ENCODE measurements around the gene RAB31. TPM values are rescaled to one million over a fixed set of nuclear protein-coding genes. Genes with fewer than 3 reads are reported as not detected.

Gene RAB31
- total RNA-seq, 4 donors from 2014 or later: 24.5 to 91.6 (median 70.2) TPM

DNA sequence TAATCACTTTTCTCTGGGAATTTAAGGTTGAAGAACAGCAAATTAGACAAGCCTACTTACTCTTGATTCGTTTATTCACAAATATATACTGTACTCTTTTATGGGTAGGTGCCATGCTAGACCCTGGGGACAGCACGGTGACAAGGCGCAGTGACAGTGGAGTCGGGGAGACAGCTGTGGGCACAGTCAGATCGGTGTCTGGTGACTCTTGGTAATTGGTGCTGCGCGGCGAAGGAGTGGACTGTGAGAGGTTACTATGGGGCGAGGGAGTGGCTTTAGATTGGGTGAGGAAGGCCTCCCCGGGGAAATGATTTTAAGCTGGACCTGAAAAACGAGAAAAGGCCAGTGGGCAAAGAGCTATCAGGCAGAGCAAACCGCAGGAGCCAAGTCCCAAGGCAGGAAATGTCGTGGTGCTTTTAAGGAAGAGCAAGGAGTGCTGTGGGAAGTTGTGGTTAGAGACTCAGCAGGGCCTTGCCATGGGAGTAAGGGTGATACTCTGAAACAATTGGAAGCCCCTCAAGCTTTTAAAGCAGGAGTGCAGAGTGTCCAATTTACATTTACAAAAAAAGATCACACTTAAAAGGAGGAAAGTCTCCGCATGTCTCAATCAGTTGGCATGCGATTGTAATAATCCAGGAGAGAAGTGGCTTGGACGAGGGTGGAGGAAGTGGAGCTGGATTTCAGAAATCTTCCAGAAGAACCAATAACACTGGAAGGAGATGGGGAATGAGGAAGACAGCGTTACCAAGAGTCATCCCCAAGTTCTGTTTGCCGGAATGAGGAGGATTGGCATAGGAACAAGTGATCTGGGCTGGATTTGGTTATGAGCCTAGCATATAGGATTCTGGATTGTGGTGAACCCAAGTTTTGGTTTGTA lies 141.5 kb downstream of the RAB31 start:
- TF ChIP-seq, protein P1, sequence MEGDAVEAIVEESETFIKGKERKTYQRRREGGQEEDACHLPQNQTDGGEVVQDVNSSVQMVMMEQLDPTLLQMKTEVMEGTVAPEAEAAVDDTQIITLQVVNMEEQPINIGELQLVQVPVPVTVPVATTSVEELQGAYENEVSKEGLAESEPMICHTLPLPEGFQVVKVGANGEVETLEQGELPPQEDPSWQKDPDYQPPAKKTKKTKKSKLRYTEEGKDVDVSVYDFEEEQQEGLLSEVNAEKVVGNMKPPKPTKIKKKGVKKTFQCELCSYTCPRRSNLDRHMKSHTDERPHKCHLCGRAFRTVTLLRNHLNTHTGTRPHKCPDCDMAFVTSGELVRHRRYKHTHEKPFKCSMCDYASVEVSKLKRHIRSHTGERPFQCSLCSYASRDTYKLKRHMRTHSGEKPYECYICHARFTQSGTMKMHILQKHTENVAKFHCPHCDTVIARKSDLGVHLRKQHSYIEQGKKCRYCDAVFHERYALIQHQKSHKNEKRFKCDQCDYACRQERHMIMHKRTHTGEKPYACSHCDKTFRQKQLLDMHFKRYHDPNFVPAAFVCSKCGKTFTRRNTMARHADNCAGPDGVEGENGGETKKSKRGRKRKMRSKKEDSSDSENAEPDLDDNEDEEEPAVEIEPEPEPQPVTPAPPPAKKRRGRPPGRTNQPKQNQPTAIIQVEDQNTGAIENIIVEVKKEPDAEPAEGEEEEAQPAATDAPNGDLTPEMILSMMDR (IDR thresholded peaks at IDR 0.05; ENCODE audit: low read depth): no peak

DNA sequence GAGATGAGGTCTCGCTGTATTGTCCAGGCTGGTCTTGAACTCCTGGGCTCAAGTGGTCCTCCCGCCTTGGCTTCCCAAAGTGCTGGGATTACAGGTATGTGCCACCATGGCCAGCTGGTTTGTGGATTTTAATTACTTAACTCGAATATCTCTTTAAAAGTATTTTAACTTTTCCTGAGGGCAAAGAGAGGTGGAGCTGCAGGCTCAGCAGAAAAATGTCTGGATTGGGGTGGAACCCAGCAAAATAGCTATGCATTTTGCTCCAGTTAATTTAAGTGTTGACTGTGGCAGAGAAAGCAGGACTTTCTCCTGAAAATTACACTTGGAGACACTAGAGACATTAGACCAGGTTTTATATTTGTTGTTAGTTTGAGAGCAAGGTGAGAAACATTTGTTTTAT lies 142.2 kb downstream of the RAB31 start:
- TF ChIP-seq, protein P1 (IDR thresholded peaks at IDR 0.05; ENCODE audit: low read depth): no peak

DNA sequence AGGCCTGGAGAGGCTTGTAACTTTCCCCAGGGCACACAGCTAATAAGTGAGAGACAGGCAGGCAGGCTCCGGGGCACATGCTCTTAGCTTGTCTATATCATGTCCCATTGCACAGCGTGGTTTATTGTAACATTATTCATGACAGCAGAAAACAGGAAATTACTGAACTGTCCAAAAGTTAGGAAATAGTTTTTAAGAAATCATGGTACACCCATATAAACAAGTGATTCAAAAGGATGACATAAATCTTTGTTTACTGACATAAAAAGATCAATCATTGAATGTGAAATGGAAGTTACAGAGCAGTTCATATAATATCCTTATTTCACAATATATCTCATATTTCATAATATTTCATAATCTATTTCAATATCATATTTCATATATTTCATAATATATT lies 143.4 kb downstream of the RAB31 start:
- TF ChIP-seq, protein P1 (IDR thresholded peaks at IDR 0.05; ENCODE audit: low read depth): no peak

DNA sequence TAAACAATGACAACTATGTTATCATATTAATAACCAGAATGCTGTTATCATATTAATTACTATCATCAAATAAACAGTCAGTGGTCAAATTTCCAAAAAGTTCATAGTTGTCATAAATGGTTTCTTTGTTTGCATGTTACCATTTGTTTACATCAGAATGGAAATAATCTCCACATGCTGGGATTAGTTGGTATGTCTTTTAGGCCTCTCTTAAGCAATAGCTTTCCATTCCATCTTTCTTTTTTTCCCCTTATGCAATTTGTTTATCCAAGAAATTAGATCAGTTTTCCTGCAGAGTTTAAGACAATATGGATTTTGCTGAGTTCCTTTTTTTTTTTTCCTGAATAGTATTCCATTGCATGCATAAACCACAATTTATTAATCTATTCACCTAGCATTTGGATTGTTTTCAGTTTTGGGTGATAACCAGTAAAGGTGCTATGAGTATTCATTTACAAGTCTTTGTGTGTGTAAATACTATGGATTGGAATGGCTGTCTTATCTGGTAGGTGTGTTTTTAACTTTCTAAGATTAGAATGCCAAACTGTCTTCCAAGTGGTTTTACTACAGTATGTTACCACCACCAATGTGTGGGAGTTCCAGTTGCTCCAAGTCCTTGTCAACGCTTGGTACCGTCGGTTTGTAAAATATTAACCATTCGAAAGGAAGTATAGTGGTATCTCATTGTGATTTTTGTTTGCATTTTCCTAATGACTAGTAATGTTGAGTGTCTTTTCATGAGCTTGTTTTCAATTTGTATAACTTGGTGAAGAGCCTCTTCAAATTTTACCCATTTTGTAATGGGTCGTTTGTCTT lies 144.4 kb downstream of the RAB31 start:
- TF ChIP-seq, protein P1 (IDR thresholded peaks at IDR 0.05; ENCODE audit: low read depth): no peak

DNA sequence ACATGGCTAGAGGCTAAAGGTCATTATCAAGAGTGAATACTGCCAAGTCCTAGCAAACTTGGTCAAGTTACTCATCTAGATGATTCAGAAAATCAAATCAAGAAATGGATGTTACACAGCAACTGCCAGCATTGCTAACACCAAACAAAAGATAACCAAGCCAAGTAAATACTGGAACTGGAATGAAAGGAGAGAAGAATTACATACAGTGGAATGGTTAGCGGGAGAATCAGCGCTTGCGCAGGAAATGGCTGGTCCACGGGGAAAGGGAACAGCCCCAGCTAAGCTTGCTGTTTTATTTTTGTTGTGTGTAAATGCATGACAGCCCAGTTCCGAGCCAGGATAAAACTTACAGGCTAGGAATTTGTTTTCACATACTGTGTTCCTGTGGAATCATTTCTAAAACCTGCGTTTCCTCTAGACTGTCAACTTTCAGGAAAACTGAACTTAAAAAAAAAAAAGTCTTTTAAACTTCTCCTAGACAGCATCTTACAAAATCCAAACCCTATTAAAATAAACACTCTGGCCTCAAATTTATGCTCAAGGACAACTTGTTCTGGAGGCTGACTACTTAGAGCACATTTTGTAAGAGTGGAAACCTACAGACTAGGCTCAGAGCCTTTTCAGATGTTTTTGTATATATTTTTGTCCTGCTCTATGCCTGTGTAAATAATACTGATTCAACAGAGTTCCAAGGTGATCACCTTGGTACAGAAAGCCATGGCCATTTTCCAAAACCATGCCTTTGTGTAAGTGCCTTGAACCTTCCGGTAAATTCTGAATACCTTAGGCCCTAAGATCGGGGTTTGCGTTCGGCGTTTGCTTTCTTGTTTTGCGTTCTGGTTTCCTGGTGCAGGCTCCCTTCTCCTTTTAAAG lies 146.9 kb downstream of the RAB31 start:
- TF ChIP-seq, protein P1 (IDR thresholded peaks at IDR 0.05; ENCODE audit: low read depth): no peak

DNA sequence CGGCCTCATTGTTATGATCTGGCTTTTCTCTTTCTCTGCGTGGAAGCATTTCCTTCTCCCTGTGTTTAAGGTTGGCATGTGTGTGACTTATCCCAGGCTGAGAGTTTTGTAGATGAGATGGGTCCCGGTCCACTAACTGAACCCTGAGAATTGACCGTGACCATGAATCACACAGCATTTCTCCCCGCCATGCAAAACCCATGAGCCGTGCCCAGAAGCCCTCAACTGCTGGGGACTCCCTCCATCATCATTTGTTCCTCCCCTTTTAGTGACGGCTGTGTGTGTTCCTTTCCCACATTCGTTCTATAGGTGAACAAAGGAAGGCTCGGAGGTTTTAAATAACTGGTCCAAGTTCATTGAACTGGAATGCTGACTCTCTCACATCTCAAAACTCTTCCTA lies 147.6 kb downstream of the RAB31 start:
- TF ChIP-seq, protein P1 (IDR thresholded peaks at IDR 0.05; ENCODE audit: low read depth): no peak
